Stimulated activated CD4-positive, alpha-beta T cell treated with anti-CD3 and anti-CD28 coated beads, Interleukin-12 subunit alpha, Interleukin-12 subunit beta, amount 100 ng/mL, for 24 hours (primary cell): ENCODE data around the gene KCNH1.

ENCODE experiments used
- DNase-seq, 2 experiments: peaks; one replicate each; pipeline ENCODE4 v3.0.0-alpha.2; 2020; ENCODE audit warnings: low read depth in 2 of 2

KCNH1 gene

GRCh38 chr1:210647406-210648333 is 486.3 kb downstream of the KCNH1 start:
- no peak for DNase-seq

DNA sequence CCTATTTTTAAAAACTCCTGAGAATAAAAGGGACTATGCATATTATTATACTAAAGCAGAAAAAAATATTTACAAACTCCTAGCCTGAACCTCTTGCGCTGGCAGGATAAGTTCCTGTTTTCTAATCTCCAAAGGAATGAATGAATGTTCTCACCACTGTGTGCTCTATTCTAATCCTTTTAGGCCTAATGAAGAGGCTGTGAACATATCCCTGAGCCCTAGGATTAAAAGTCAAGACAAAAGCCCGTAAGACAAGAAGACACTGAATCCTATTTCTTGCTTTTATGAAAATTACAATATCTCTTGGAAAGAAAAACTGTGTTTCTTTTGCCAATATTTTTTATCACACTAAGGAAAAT is 487.7 kb downstream of the KCNH1 start:
- no peak for DNase-seq

GRCh38 chr1:210645582-210646257 is 488.2 kb downstream of the KCNH1 start:
- DNase-seq, result no peak

GRCh38 chr1:210641582-210641981 is 492.4 kb downstream of the KCNH1 start:
- DNase-seq, result no peak

DNA sequence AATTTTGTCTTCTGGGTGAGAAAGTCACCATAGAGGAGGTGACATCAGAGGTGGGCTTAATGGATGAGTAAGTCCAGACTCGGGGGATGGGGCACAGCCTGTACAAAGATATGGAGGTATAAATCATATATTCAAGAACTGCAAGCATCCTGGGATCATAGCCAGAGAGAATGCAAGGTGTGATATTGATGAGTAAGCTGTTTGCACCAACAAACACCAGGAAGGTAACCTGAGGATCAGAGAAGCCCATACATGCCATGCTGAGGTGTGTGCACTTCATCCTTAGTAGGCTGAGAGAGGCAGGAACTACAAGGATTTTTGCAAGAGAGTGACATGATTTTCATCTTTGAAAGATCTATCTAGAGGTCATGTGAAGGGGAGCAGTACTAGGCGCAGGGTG is 498.8 kb downstream of the KCNH1 start:
- DNase-seq, result no peak

DNA sequence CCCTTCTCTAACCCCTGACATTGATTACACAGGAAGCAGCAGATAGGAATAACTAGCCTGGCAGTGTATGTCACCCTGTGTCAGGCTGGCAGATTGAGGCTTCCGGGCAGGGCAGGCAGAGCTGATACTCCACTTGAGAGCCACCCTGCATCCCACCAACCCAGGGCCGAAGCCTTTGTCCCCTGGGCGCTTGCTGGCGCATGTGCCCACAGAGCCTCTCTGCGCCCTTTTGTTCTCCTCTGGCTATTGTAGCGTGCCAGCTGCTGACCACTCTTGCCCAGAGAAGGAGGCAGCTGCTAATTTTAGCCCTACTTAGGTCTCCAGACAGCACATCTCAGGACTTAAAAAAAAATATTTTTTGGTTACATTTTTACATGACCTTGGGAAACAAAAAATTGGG is 500.3 kb downstream of the KCNH1 start:
- DNase-seq, result no peak

- no peak for DNase-seq
These were observed 500.8 kb downstream of the KCNH1 start for GRCh38 chr1:210633140-210633539.

GRCh38 chr1:210631399-210631798 is 502.5 kb downstream of the KCNH1 start:
- DNase-seq, result no peak

DNA sequence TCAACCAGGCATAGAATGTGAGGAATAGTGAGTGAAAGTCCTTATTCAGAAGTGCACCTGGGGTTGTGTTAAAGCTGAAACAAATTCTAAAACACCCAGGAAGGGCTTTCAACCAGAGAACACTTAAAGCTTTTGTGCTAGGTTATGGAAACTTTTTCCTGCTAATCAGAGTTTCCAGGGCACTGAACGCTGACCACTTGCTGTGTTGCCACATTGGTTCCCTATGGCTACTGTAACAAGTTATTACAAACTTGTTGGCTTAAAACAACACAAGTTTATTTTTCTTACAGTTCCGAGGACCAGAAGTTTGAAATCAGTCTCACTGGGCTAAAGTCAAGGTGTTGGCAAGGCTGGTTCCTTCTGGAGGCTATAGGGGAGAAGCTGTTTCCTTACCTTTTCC is 504.7 kb downstream of the KCNH1 start:
- no peak for DNase-seq

- DNase-seq, result no peak
These were observed 506.2 kb downstream of the KCNH1 start for GRCh38 chr1:210627755-210628154.
